Midbrain (tissue), 1 donor: Measurements from ENCODE around the gene PPP6C.
"Not testable (repeated sequence)": the region's sequence is repeated elsewhere in the genome, so short reads cannot be mapped to it uniquely, and the experiment has no call there.

Experiments used
- DNase-seq: peaks from one replicate; lab custom pipeline; 2025; lab: John Stamatoyannopoulos, UW

The PPP6C gene

DNA sequence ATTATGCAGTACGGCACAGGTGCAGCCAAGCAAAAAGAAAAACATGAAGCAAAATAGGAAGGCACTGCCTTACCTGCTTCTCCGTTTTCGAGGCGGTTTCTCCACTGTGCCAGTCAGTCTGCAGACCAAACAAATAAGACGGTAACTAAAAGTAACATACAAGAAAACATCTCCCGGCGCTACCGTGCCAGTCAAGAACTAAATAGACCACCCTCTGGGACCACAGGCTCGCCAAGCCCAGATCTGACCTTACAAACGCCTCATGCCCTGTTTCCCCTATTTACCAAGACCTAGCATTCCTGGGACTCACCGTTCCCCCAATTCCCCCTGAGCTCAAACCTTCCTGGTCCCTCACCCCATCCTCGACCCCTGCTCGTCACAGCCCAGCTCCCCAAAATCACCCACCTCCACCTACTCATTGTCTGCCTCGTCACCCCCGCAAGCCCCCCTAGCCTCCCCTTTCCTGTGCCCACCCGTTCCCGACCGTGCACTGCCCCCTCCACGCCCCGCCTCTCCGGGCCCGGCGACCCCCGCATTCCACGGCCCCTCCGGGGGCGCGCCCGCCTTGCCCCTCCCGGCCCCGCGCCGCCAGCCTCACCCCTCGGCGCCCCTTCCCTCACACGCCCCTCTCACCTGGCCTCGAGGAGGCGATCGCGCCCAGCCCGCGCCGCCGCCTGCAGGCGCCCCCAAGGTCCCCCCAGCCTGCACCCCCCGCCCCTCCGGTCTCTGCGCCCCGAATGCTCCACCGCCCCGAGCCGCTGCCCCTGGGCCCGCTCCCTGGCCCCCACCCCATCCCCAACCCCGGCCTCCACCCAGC lies 46.8 kb downstream of the PPP6C start:
- DNase-seq = no peak

DNA sequence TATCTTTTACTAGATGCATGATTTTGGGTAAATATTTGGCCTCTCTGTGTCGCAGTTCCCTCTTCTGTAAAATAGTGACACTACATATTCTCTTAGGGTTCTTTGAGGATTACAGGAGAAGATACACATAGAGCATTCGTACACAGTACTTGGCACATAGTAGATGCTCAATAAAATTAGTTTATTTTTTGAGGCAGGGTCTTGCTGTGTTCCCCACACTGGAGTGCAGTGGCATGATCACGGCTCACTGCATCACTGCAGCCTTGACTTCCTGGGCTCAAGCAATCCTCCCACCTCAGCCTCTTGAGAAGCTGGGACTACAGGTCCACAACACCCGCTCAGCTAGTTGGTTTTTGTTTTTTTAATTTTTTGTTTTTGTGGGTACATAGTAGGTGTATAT lies 47.9 kb downstream of the PPP6C start:
- DNase-seq = no peak

DNA sequence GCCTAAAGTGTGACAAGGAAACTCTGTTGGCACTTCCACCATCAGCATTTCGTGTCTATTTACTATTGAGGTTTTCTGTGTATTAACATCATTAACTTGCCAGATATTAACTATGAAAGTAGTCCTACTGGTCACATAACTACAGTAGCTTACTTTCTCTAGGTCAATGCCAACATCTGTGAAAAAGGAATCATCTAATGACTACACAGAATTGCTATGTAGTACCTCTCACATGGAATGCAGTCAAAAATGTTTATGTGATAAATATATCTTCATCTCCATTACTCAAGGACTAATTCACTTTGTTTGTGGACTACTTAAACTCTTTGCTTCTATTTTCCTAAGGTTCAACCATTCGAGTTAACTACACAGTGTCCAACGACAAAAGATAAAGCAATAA lies 48.4 kb downstream of the PPP6C start:
- no peak for DNase-seq

DNA sequence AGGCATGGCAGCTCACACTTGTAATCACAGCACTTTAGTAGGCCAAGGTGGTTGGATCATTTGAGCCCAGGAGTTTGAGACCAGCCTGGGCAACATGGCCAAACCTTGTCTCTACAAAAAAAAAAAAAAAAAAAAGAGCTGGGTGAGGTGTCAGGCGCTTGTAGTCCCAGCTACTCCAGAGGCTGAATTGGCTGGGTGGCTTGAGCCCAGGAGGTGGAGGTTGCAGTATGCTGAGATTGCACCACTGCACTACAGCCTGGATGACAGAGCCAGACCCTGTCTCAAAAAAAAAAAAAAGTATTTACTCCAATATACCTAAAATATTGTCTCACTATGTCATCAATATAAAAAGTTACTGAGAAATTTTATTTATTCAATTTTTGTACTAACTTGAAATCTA lies 49.0 kb downstream of the PPP6C start:
- no peak for DNase-seq

DNA sequence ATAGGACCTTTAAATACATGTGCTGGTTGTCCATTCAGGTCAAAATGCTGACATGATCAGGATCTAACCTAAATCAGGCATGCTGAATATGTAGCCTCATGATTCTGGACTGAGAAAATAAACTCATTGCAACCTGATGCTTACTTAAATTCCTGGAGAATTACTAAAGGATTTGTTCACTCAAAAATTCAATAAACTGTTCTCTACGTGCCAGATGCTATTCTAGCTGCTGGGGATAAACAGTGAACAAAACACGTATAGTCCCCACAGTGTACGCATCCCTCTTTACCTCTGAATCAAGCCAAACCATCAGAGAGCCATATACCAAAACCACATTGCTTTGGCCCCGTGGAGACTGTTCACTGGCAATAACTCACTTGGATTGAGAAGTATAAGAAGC lies 52.4 kb downstream of the PPP6C start:
- DNase-seq = no peak

DNA sequence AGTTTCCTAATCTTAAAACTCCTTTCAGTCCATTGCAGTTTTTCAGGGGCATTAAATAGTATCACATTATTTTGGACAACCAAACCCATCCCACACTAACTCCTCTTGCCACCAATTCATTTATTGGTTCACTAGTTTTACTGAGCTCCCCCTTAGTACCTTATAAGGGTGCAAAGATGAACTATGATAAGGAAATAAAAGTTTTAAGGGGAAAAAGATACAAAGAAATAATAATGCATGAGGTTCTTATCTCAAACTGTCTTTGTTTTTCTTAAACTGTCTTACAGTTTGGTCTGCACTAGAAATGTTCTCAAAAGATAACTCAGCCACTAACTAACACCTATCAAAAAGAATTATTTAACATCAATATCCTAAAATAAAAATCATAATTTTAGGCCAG lies 54.6 kb downstream of the PPP6C start:
- no peak for DNase-seq

DNA sequence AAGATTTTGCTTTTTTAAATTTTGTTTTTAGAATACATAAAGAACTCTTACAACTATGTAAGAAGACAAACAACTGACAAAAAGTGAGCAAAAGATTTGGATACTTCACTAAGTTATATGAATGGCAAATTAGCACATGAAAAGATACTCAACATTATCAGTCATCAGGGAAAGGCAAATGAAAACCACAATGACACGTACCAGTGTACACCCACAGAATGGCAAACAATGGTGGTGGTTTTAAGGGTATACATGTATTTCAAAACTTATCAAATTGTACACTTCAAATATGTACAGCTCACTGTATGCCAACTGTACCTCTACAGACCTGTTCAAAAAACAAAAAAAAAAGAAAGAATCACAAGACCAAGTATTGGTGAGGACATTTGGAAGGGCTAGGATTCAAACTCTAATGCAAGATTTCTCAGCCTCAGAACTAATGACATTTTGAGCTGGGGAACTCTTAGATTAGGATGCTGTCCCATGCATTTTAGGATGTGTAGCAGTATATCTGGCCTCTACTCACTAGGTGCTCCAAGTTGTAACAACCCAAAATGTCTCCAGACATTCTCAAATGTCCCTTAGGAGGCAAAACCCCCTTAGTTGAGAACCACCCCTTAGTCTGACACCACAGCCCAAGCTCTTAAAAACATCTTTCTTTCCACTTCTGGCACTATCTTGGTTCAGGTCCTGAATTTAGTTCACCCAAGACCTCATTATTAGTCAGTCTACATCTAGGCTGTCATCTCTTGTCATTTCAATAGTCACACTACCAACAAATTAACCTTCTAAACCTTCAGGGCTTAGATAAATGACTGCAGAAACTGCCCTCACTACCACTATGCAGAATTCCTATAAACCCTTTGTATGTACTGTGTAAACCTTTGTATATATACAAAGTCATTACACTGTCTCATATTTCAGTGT lies 55.9 kb downstream of the PPP6C start:
- no peak for DNase-seq

DNA sequence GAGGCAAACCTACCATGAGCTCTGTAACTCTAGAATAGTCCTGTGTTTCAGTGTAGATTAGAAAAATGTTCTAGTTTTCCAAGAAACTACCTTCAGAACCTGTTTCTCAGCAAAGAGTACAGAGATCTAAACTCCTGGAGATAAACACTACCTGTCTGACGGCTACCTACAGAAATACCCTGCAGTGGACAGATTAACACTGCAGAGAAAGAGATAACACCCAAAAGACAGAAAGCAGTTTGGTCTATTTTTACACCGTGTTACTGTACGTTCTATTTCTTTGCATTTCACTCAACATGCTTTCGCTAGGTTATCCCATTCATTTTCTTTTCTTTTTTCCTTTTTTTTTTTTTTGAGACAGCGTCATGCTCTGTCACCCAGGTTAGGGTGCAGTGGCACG lies 57.8 kb downstream of the PPP6C start:
- DNase-seq = no peak

DNA sequence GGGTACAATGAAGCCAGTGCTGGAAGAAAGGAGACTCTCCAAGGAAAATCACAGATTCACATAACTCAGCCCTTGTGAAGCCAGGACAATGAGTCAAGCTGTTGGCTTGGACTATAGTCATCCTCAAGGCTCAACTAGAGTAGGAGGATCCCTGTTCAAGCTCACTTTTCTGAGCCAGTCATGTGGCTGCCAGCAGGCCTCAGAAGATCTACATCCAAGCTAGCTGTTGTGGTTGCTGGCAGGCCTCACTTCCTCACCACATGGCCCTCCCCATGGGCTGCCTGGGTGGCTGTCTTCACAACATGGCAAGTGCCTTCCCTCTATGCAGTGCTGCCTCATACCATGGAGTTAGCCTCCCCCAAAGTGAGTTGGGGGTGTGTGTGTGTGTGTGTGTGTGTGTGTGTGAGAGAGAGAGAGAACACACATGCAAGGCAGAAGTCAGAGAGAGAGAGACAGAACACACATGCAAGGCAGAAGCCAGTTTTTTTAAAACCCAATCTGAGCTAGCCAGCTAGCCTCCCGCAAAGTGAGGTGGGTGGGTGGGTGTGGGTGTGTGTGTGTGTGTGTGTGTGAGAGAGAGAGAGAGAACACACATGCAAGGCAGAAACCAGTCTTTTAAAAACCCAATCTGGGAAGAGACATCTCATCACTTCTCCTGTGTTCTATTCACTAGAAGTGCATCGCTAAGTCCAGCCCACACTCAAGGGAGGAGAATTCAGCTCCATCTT lies 63.4 kb downstream of the PPP6C start:
- DNase-seq = peak; percentile 43

DNA sequence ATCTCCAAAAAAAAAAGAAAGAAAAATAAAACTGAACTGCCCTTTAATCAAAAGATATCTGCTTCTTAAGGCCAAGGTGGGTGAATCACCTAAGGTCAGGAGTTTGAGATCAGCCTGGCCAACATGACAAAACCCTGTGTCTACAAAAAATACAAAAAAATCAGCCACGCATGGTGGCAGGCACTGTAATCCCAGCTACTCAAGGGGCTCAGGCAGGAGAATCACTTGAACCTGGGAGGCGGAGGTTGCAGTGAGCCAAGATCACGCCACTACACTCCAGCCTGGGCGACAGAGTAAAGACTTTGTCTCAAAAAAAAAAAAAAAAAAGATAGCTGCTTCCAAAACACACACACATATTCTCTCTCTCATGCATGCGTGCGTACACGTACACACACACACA lies 64.1 kb downstream of the PPP6C start:
- DNase-seq = no peak

DNA sequence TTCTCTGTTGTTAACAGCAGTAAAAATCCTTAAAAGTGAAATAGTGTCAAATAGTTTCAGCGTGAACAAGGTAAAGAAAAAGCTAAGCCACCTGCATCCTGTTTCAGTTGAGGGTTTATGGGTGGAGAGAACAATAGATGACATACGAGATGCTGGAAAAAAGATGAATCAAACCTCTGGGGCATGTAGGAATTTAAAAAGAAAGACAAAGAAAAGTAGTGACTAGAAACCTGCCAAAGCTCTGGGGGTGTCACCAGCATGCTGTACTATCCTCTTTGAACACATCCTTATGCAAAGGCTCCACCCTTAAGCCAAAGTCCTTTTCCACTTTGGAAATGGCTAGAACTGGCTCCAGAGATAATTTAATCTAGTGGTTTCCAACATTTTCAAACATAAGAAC lies 68.5 kb downstream of the PPP6C start:
- DNase-seq = no peak

DNA sequence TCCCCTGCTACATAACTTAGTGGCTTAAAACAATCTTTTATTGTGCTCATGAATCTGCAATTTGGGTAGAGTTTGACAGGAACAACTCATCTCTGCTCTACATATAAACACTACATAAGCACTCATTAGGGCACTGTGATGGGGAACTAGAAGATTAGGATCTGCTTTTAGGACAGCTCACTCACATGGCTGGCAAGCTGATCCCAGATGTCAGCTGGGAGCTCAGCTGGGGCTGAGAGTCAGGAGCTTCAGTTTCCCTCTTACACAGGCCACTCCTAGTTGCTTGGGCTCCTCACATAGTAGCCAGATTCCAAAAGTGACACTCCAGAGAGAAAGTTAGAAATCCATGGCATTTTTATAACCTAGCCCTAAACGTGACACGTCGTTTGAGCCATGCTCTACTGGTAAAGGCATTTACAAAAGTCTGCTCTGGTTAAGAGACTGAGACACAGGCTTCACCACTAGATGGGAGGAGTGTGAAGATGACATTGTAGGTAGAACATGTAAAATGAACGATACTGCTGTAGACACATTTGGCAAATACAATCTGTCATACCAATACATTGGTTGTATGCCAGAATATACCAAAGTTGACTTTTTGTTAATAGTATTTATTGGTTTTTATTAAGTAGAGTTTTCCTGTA lies 69.8 kb downstream of the PPP6C start:
- no peak for DNase-seq

DNA sequence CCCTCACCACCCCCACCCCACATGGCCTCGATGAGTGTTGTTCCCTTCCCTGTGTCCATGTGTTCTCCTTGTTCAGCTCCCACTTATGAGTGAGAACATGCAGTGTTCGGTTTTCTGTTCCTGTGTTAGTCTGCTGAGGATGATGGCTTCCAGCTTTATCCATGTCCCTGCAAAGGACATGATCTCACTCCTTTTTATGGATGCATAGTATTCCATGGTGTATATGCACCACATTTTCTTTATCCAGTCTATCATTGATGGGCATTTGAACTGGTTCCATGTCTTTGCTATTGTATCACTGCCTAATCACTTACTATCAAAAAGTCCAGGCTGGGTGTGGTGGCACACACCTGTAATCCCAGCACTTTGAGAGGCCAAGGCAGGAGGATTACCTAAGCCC lies 70.9 kb downstream of the PPP6C start:
- not testable (repeated sequence) for DNase-seq

DNA sequence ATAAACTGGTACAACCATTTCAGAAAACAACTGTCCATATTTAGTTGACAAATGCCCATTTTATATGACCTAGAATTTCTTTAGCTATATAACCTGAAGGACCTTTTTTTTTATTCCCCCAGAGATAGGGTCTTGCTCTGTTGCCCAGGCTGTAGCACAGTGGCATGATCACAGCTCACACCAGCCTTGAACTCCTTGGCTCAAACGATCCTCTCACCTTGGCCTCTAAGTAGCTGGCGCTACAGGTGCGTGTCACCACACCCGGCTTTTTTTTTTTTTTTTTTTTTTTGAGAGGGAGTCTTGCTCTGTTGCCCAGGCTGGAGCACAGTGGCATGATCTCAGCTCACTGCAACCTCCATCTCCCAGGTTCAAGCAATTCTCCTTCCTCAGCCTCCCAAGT lies 75.1 kb downstream of the PPP6C start:
- not testable (repeated sequence) for DNase-seq

DNA sequence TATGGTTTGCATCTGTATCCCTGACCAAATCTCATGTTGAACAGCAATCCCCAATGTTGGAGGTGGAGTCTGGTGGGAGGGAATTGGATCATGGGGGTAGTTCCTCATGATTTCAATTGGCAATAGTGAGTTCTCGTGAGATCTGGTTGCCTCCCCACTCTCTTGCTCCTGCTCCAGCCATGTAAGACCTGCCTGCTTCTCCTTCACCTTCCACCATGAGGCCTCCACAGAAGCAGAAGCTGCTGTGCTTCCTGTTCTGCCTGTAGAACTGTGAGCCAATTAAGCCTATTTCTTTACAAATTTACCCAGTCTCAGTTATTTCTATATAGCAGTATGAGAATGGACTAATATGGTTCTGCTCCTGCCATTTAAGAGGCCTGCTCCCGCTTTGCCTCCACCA lies 79.1 kb downstream of the PPP6C start:
- DNase-seq = no peak

DNA sequence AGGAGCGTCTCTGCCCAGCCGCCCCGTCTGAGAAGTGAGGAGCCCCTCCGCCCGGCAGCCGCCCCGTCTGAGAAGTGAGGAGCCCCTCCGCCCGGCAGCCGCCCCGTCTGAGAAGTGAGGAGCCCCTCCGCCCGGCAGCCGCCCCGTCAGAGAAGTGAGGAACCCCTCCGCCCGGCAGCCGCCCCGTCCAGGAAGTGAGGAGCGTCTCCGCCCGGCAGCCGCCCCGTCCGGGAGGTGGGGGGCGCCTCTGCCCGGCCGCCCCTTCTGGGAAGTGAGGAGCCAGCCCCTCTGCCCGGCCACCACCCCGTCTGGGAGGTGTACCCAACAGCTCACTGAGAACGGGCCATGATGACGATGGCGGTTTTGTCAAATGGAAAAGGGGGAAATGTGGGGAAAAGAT lies 81.1 kb downstream of the PPP6C start:
- DNase-seq = not testable (repeated sequence)

DNA sequence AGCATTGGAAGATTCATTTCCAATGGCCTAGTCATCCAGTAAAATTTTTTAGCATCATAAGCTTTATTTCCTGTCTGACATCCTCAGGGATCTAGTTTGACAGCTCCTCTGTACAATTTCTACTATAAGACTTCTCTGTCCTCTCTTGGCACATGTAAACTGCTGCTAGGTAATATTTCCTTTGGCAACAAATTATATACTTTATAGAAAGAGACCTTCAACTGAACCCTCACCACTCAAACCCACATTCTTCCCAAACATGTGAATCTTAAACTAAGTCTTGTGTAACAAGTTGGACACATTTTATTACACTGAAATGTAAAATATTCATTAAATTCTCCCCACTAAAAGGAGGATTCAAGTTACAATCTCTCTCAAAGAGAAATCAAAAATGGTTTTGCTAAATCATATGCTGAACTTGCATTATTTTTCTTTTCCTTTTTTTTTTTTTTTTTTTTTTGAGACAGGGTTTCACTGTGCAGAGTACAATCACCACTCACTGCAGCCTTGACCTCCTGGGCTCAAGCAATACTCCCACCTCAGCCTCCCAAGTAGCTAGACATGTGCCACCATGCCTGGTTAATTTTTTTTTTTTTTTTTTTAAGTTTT lies 83.2 kb downstream of the PPP6C start:
- DNase-seq = no peak

DNA sequence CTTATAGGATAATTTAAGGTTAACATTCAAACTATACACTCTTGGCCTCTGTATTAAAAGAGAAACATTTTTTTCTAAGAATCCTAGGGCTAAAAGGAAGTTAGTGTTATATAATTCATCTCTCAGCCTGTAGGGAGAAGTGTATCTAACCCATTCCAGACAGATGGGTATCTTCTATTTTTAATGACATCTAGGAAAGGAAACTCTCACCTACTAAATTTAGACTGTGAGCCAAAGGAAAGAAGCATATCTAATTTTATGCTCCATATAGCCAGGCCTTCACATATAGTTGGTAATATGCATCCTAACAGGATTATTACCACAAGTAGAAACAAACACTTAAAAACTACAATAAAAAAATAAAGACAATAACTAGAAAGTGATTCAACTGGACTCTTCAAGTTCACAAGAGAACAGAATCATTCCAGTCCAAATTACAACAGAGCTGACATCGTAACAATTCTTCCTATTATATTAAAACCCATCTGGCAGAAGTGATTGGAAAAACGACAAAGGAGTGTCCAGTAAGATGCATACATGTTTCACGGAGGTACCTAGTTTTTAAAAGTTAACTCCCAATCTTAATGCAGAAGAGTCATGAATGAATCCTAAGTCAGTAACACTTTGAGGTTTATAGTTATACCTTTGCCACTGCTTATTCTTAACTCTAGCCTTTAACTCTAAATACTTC lies 85.7 kb downstream of the PPP6C start:
- no peak for DNase-seq

DNA sequence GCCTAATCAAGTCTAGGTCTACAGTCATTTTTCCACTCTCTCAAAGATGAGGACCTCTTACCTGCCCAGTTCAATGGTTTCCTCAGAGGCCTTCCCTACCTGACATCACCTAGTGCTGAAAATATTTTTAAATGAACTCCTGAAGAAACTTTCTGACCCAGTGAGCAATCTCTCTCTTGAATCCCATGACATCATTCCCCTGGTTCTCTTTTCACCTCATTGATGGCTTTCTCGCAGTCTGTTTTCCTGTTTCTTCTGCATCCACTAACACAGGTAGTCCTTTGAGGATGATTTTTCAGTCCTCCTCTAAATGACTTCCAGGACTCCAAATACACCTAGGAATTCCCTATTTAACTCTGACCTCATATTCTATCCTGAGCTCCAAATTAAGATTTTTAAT lies 86.6 kb downstream of the PPP6C start:
- DNase-seq = no peak

DNA sequence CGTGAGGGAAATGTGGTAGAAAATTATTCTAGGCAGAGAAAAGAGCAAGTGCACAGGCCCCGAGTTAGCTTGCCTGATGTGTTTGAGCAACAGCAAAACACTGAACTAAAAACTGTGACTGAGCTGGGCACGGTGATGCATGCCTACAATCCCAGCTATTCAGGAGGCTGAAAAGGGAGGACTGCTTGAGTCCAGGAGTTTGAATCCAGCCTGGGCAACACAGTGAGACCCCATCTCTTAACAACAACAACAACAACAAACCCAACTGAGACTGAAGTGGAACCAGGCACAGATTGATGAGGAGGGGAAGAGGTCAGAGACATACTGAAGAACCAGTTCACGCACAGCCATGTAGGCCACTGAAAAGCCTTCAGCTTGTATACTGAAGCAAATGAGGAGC lies 88.8 kb downstream of the PPP6C start:
- no peak for DNase-seq

DNA sequence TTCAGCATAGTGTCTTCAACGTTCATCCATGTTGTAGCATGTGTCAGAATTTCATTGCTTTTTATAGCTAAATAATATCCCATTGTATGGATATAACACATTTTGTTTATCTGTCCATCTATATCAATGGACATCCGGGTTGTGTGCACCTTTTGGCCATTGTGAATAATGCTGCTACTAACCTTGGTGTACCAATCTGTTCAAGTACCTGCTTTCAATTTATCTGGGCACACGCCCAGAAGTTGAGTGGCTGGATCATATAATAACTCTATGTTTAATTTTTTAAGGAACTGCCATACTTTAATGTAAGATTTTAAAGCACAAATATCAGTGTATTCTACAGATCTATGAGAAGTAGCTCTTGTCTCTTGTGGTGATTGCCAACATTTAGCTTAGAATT lies 89.8 kb downstream of the PPP6C start:
- DNase-seq = no peak
